Measurements from ENCODE around the gene IRF2BP1. TPM values are rescaled to one million over a fixed set of nuclear protein-coding genes. Genes with fewer than 3 reads are reported as not detected.

Gene IRF2BP1
- polyA plus RNA-seq, 10 donors, result 10.2 to 19.7 (median 13.3) TPM

DNA sequence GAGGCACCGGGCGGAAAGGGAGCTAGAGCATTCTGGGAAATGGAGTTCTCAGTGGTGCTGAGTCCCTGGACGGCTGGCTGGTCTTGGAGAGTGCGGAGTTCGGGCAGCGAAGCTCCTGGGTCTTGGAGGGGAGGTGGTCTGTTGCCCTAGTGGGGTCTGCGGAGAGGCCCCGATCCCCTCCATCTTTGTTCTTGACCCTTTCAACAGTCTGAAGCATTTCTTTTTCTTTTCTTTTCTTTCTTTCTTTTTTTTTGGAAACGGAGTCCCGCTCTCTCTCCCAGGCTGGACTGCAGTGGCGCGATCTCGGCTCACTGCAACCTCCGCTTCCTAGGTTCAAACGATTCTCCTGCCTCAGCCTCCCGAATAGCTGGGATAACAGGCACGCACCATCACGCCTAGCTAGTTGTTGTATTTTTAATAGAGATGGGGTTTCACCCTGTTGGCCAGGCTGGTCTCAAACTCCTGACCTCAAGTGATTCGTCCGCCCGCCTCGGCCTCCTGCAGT is 22.6 kb downstream of the IRF2BP1 start:
- no peak for DNase-seq

GRCh38 chr19:45862564-45863334 is 23.2 kb downstream of the IRF2BP1 start, which contains the start of gene SYMPK:
Gene SYMPK, minus strand, starts transcription at chr19:45863147. Its CDS starts 8,652 bp downstream, at chr19:45854495.
- DNase-seq, result peak; percentile 99 to 100 (median 99)

DNA sequence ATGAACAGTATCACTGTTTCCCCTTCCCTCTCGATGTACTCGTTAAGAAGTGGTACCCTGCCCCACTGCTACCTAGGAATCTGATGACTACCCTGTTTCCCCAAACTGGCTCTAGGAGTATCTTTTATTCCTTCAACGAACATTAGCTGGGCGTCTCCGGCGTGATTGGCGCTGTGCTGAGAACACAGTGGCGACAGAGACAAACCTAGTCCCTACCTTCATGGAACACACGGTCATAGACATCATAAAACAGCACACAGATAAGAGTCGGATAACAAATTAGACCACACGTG is 23.7 kb downstream of the IRF2BP1 start:
- no peak for DNase-seq

GRCh38 chr19:45860359-45861259 is 25.3 kb downstream of the IRF2BP1 start:
- no peak for DNase-seq

GRCh38 chr19:45854167-45854778 is 31.7 kb downstream of the IRF2BP1 start:
- DNase-seq, result no peak

GRCh38 chr19:45852983-45853382 is 33.0 kb downstream of the IRF2BP1 start:
- DNase-seq, result no peak

- DNase-seq, result no peak
Measured at GRCh38 chr19:45852145-45852750, 33.7 kb downstream of the IRF2BP1 start.

- no peak for DNase-seq
Measured at GRCh38 chr19:45848922-45849321, 37.0 kb downstream of the IRF2BP1 start.

GRCh38 chr19:45847663-45848062 is 38.3 kb downstream of the IRF2BP1 start:
- no peak for DNase-seq

- no peak for DNase-seq
Measured at GRCh38 chr19:45842198-45842597, 43.7 kb downstream of the IRF2BP1 start.

DNA sequence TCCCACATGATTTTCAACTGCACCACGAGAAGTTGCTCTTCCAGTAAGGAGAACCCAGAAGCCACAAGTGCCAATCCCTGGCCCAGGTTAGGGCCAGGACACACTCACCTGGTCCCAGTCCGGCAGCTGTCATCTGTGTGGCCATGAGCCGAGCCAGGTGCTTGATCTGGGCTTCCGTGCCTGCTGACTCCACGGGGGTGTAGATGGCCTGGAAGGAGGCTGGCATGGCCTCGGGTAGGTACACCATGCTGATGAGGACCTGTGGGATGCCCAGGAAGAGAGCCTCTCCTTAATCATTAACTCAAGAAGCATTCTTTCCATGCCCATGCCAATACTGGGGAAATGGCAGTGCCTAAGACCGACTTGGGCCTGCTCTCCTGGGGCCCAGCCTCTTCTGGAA is 51.0 kb downstream of the IRF2BP1 start:
- DNase-seq, result no peak

Other genes with a start within 250 kb of the IRF2BP1 start
- gene EML2, start 246.7 kb downstream of the IRF2BP1 start, polyA plus RNA-seq (ENCODE audit: insufficient read length in 10 of 10), result 10 to 100 TPM in 5 of 10 donors, 1 to 10 TPM in 5; 8.2 to 18.0 (median 10.1) TPM
- 1 to 10 TPM in 2 of 10 donors, under 1 TPM in 6, not detected in 2; 0.14 to 4.1 (median 0.48) TPM for gene GIPR, start 217.9 kb downstream of the IRF2BP1 start, polyA plus RNA-seq (ENCODE audit: insufficient read length in 10 of 10)
- 100 to 1,000 TPM; 206 to 339 (median 266) TPM for gene SNRPD2, start 194.2 kb downstream of the IRF2BP1 start, polyA plus RNA-seq (ENCODE audit: insufficient read length in 10 of 10)
- 1 to 10 TPM; 2.1 to 4.5 (median 3.4) TPM for gene QPCTL, start 193.5 kb downstream of the IRF2BP1 start, polyA plus RNA-seq (ENCODE audit: insufficient read length in 10 of 10)
- gene FBXO46, start 155.2 kb downstream of the IRF2BP1 start, polyA plus RNA-seq (ENCODE audit: insufficient read length in 10 of 10), result 10 to 100 TPM in 6 of 10 donors, 1 to 10 TPM in 4; 8.3 to 15.3 (median 10.3) TPM
- gene MEIOSIN, start 152.7 kb downstream of the IRF2BP1 start, polyA plus RNA-seq (ENCODE audit: insufficient read length in 10 of 10), result under 1 TPM in 2 of 10 donors, not detected in 8; 0.09 to 0.14 TPM
- gene SIX5, start 116.9 kb downstream of the IRF2BP1 start, polyA plus RNA-seq (ENCODE audit: insufficient read length in 10 of 10), result 10 to 100 TPM; 11.3 to 23.2 (median 17.4) TPM
- 100 to 1,000 TPM; 173 to 304 (median 270) TPM for gene DMPK, start 103.7 kb downstream of the IRF2BP1 start, polyA plus RNA-seq (ENCODE audit: insufficient read length in 10 of 10)
- gene DMWD, start 93.3 kb downstream of the IRF2BP1 start, polyA plus RNA-seq (ENCODE audit: insufficient read length in 10 of 10), result 10 to 100 TPM; 31.8 to 47.7 (median 38.3) TPM
- gene RSPH6A, start 70.8 kb downstream of the IRF2BP1 start, polyA plus RNA-seq (ENCODE audit: insufficient read length in 10 of 10), result not detected
- 10 to 100 TPM; 34.2 to 42.1 (median 35.2) TPM for gene SYMPK, start 23.0 kb downstream of the IRF2BP1 start, polyA plus RNA-seq (ENCODE audit: insufficient read length in 10 of 10)
- gene FOXA3, start 21.8 kb downstream of the IRF2BP1 start, polyA plus RNA-seq (ENCODE audit: insufficient read length in 10 of 10), result not detected
- gene MYPOP, start 16.5 kb upstream of the IRF2BP1 start, polyA plus RNA-seq (ENCODE audit: insufficient read length in 10 of 10), result 1 to 10 TPM; 2.8 to 4.4 (median 3.7) TPM
- gene NANOS2, start 28.6 kb upstream of the IRF2BP1 start, polyA plus RNA-seq (ENCODE audit: insufficient read length in 10 of 10), result not detected
- 1 to 10 TPM; 2.8 to 5.5 (median 4.0) TPM for gene NOVA2, start 87.7 kb upstream of the IRF2BP1 start, polyA plus RNA-seq (ENCODE audit: insufficient read length in 10 of 10)
- gene CCDC61, start 109.3 kb upstream of the IRF2BP1 start, polyA plus RNA-seq (ENCODE audit: insufficient read length in 10 of 10), result 1 to 10 TPM; 3.4 to 8.2 (median 6.2) TPM
- 1 to 10 TPM in 2 of 10 donors, under 1 TPM in 5, not detected in 3; 0.22 to 1.5 (median 0.63) TPM for gene PGLYRP1, start 136.9 kb upstream of the IRF2BP1 start, polyA plus RNA-seq (ENCODE audit: insufficient read length in 10 of 10)
- gene IGFL4, start 154.9 kb upstream of the IRF2BP1 start, polyA plus RNA-seq (ENCODE audit: insufficient read length in 10 of 10), result 10 to 100 TPM in 1 of 10 donors, 1 to 10 TPM in 9; 1.3 to 10.2 (median 4.6) TPM
- not detected for gene IGFL3, start 238.5 kb upstream of the IRF2BP1 start, polyA plus RNA-seq (ENCODE audit: insufficient read length in 10 of 10)